ENCODE measurements around the gene CD48.
"Not testable (repeated sequence)": the region's sequence is repeated elsewhere in the genome, so short reads cannot be mapped to it uniquely, and the experiment has no call there.

The CD48 gene

GRCh38 chr1:160741612-160742348 lies 30.2 kb upstream of the CD48 start:
- ATAC-seq = no peak
- DNase-seq = peak; percentile 22

- peak; percentile 58 for ATAC-seq
- DNase-seq = peak; percentile 41
Measured at GRCh38 chr1:160741092-160741501, 29.5 kb upstream of the CD48 start.

- DNase-seq (peak; percentile 9), ATAC-seq (no peak)
Measured at GRCh38 chr1:160740133-160740688, 28.6 kb upstream of the CD48 start.

- DNase-seq = peak; percentile 57
- ATAC-seq = peak; percentile 76
Measured at GRCh38 chr1:160739098-160739511, 27.5 kb upstream of the CD48 start, which contains the start of gene SLAMF7. TSS of gene SLAMF7 (plus strand) at chr1:160739247. CDS start at chr1:160739302, 55 bp downstream.

GRCh38 chr1:160738271-160738670 lies 26.6 kb upstream of the CD48 start:
- DNase-seq = no peak
- no peak for ATAC-seq

- DNase-seq = no peak
- no peak for ATAC-seq
Measured at GRCh38 chr1:160734301-160734700, 22.7 kb upstream of the CD48 start.

- no peak for ATAC-seq
Measured at GRCh38 chr1:160733898-160734297, 22.3 kb upstream of the CD48 start.

GRCh38 chr1:160731990-160732389 lies 20.4 kb upstream of the CD48 start:
- DNase-seq (no peak), ATAC-seq (no peak)

More at GRCh38 chr1:160733898-160734297, 22.3 kb upstream of the CD48 start:
- DNase-seq = no peak

- not testable (repeated sequence) for ATAC-seq
Measured at GRCh38 chr1:160731564-160731963, 19.9 kb upstream of the CD48 start.

GRCh38 chr1:160727316-160727640 lies 15.7 kb upstream of the CD48 start:
- DNase-seq (no peak), ATAC-seq (no peak)

More at GRCh38 chr1:160731564-160731963, 19.9 kb upstream of the CD48 start:
- DNase-seq = not testable (repeated sequence)

- DNase-seq (peak; percentile 65), ATAC-seq (peak; percentile 69)
Measured at GRCh38 chr1:160726498-160727315, 15.1 kb upstream of the CD48 start.

GRCh38 chr1:160726114-160726497 lies 14.5 kb upstream of the CD48 start:
- ATAC-seq (no peak), DNase-seq (peak; percentile 2)

- ATAC-seq (peak; percentile 20), DNase-seq (no peak)
Measured at GRCh38 chr1:160724465-160725242, 13.0 kb upstream of the CD48 start.

- no peak for ATAC-seq
Measured at GRCh38 chr1:160723332-160723731, 11.7 kb upstream of the CD48 start.

GRCh38 chr1:160722726-160723125 lies 11.1 kb upstream of the CD48 start:
- DNase-seq (no peak), ATAC-seq (peak; percentile 44)

More at GRCh38 chr1:160723332-160723731, 11.7 kb upstream of the CD48 start:
- DNase-seq = no peak

- DNase-seq (no peak), ATAC-seq (no peak)
Measured at GRCh38 chr1:160721473-160721872, 9.9 kb upstream of the CD48 start.

- DNase-seq = no peak
- no peak for ATAC-seq
Measured at GRCh38 chr1:160720356-160721085, 8.9 kb upstream of the CD48 start.

GRCh38 chr1:160718210-160718609 lies 6.6 kb upstream of the CD48 start:
- ATAC-seq = no peak
- DNase-seq = no peak

- ATAC-seq (peak; percentile 37), DNase-seq (no peak)
Measured at GRCh38 chr1:160717306-160717705, 5.7 kb upstream of the CD48 start.

- ATAC-seq = no peak
- no peak for DNase-seq
Measured at GRCh38 chr1:160716013-160716412, 4.4 kb upstream of the CD48 start.

GRCh38 chr1:160714034-160714648 lies 2.5 kb upstream of the CD48 start:
- peak; percentile 49 for ATAC-seq
- not testable (repeated sequence) for DNase-seq

Measured in stimulated activated naive CD8-positive, alpha-beta T cell treated with anti-CD3 and anti-CD28 coated beads, Interleukin-15, Interleukin-2, amounts not matched to agents 100 U/mL and 50 U/mL, for 24 hours (primary cell).